Retinal pigment epithelial cell (primary cell): Measurements from ENCODE around the gene ANLN.

Experiments used
- DNase-seq: peaks from one replicate; pipeline ENCODE4 v3.0.0-alpha.2; 2010; ENCODE audit warnings: low read depth
- H3K4me3 ChIP-seq: 2 replicates; pipeline ENCODE4 v1.5.1; 2011; ENCODE audit warnings: mild to moderate bottlenecking, low read length, control low read depth, moderate library complexity
- CTCF ChIP-seq: conservative IDR thresholded peaks from 2 replicates; pipeline ENCODE4 v1.5.1; 2011; ENCODE audit warnings: low read depth, low read length, control low read depth, inconsistent platforms

The ANLN gene

DNA sequence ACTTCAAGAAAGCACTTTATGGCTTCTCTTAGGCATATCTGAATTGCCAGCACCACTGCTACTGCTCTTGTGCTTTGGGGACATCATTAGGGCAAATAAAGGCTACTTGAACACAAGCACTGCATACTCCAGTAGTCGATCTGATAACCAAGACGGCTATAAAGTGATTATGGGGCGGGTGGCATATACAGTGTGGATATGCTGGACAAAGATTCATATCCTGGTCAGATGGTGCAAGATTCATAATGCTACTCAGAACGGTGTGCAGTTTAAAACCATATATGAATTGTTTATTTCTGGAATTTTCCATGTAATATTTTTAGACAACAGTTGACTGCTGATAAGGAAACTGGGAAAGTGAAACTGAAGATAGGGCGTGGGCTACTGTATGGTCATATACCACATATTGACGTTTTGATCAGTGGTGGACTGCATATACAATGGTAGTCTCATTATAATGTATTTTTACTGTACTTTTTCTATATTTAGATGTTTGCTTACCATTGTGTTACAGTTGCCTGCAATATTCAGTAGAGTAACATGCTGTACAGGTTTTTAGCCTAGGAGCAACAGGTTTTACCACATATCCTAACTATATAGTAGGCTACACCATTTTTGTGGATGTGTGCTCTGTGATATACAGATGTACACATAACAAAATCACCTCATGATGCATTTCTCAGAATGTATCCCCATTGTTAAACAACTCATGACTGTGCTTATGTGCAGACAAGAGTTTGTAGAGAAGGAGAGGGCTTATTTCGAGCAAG is 15.2 kb downstream of the ANLN start:
- no peak for DNase-seq
- no peak for TF ChIP-seq CTCF
- no peak overlapping the region for H3K4me3 ChIP-seq

DNA sequence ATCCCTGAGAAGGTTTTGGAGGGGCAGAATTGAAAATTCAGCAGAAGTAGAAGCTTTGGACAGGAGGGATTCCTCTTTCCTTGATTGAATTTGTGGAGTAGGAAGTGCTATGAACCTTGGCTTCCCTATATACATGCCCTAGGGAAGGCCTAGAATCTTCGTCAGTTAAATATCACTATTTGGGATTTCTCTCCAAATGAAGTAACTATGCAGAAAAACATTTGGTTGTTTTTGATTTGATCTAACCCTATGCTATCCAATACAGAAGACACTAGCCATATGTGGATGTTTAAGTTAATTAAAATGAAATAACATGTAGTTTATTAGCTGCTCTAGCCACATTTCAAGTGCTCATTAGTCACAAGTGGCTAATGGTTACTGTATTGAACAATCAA is 15.7 kb downstream of the ANLN start:
- no peak for DNase-seq

GRCh38 chr7:36406156-36406555 is 16.5 kb downstream of the ANLN start:
- no peak for DNase-seq
- H3K4me3 ChIP-seq = no peak overlapping the region
- no peak for TF ChIP-seq CTCF

More for the DNA sequence above, 15.7 kb downstream of the ANLN start:
- H3K4me3 ChIP-seq = no peak overlapping the region
- TF ChIP-seq CTCF = no peak

DNA sequence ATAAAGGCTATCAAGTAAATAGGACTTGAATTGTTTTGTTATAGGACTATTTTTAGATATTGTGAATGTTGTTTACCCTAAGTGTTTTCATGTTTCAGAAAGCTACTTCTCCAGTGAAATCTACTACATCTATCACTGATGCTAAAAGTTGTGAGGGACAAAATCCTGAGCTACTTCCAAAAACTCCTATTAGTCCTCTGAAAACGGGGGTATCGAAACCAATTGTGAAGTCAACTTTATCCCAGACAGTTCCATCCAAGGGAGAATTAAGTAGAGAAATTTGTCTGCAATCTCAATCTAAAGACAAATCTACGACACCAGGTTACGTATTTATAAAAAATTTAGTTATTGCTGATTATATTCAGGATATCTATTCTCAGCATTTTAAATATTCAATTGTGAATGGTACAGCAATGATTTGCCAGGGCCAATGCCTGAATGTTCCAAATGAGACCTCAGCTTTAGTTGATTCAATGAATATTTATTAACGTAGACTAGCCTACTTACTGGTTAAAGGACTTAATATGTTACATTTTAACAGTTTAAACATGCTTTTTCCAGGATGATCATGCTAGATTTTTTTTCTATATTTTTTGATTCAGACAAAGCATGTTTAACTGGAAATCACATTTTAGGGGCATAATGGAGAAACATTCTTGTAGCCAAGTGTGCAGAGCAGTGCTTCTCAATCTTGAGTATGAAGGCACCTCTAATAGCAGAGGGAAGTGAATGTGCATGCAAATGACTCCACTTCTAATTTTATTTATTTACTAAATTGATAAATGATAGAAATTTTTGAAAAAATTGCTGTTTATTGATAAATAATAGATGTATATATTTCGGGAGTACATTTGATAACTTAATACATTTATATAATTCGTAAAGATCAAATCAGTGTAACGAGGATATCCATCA is 18.2 kb downstream of the ANLN start:
- no peak for DNase-seq

DNA sequence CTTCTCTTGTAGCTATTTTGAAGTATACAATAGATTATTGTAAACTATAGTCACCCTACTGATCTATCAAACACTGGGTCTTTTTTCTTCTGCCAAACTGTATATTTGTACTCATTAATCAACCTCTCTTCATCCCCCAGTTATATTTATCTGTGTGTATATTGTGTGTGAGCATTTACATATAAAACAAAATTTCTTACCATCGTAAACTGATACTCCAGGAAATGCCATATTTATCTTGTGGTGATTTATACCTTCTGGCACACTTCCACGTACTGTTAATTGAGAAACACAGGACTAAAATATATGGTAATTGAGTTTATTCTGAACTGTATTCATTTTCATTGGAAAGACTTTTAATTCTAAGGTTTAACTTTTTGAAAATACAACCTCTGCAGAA is 18.9 kb downstream of the ANLN start:
- no peak overlapping the region for H3K4me3 ChIP-seq
- no peak for TF ChIP-seq CTCF
- no peak for DNase-seq

More for the DNA sequence above, 18.2 kb downstream of the ANLN start:
- H3K4me3 ChIP-seq = no peak overlapping the region
- TF ChIP-seq CTCF = no peak

DNA sequence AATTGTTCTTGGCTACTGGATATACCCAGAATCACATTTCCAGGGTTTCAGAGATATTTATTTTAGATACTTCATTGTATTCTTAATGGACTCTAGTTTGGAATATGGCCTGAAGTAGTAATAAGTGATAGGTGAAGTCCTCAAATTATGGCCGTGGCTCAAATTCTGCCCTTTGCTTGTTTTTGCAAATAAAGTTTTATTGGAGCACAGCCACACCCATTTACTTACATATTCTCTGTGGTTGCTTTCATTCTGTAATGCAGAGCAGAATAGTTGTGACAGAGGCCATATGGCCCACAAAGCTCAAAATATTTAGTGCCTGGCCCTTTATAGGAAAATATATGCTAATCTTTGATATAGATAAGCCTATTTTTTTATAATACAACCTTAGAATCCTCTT is 19.5 kb downstream of the ANLN start:
- no peak overlapping the region for H3K4me3 ChIP-seq
- no peak for TF ChIP-seq CTCF
- no peak for DNase-seq

DNA sequence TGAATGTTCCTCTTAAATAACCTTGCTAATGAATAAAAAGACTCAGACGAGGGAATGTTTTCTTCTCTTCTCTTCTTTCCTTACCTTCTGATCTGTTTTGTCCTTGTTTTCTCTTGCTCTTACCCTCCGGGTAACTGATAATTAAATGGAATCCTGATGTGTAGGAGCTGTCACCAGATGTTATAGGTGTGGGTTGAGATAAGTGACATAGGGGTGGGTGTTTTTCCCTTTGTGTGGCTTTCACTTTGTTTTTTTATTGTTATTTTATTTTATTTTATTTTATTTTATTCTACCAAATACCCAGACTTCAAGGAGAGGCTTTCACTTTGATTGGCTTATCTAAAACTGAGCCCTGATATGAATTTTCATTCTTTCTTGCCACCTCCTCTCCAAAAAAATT is 25.5 kb downstream of the ANLN start:
- DNase-seq = no peak
- TF ChIP-seq CTCF = no peak
- H3K4me3 ChIP-seq = no peak overlapping the region
